CD4-positive, alpha-beta T cell treated with Interleukin-12 subunit alpha and Interleukin-12 subunit beta, for 1 hour (primary cell): ENCODE results near the gene NAA38.
A peak's percentile ranks its signal among the peaks of the same experiment; 100 is the strongest.
"Not testable (repeated sequence)": the region's sequence is repeated elsewhere in the genome, so short reads cannot be mapped to it uniquely, and the experiment has no call there.

Source experiments
- DNase-seq: peaks from one replicate; pipeline ENCODE4 v3.0.0-alpha.2; 2020

NAA38 gene

DNA sequence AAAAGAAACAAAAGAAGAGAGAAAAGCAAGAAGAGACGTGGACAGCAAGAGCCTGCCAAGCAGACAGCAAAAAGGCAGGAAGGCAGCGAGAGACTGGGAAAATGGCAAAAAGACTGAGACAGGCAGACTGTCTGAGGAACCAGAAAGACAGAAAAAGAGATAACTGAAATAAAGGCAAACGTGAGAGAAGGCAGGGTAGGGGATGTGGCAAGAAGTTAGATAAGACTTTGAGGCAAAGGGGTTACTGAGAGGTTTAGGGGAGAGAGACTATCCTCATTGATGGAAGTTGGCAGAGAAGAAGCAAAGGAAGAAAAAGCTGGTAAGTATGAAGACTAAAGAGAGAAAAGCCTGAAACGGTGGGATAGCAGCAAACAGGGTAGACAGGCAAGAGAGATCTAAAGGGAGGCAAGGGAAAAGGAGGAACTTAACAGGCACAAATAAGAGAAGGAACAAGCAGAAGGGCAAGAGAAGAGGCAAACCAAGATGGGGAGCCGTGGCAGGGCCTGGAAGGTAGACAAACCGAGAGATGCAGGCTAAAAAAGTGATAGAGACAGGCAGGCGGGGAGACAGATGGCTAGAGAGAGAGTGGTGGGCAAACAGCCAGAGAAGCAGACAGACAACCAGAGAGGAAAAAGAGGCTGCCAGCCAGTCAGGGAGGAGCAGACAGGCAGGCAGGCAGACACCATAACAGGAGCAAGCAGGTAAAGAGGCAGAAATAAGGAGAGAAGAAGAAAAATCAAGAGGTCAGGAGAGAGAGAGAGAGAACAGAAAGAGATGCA, 24.1 kb upstream of the NAA38 start:
- DNase-seq = no peak

- no peak for DNase-seq
These were observed 22.9 kb upstream of the NAA38 start for GRCh38 chr17:7880076-7880868.

- DNase-seq = no peak
These were observed 20.9 kb upstream of the NAA38 start for GRCh38 chr17:7878234-7878633.

GRCh38 chr17:7875804-7876370, 18.5 kb upstream of the NAA38 start:
- no peak for DNase-seq

- no peak for DNase-seq
These were observed 15.7 kb upstream of the NAA38 start for GRCh38 chr17:7873051-7873450.

- DNase-seq = peak; percentile 35
These were observed 10.5 kb upstream of the NAA38 start for GRCh38 chr17:7867881-7868329.

DNA sequence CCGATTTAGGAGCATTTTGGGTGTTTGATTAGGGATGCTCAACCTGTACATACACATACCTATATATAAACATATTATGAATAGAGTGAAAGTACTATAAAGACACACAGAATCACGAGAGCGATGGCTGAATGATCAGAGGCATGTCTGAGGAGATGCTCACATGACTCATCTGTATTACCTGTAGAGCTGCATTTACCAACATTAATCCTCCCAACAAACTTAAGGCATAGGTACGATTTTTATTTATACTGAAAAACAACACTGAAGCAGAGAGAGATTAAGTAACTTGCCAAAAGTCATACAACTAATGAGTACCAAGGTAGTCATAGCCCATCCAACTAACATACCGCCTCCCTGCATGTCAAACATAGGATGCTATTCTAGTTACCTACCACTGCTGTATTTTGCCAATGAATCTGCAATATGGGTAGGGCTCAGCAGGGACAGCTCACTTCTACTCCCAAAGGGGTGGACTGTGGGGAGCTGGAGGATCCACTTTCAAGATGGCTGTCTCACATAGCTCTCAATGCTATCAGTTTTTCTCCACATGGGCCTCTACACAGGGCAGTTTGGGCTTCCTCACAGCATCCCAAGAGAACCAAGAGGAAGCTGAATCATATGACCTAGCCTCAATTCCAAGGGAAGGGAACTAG, 7.8 kb upstream of the NAA38 start:
- DNase-seq = no peak

DNA sequence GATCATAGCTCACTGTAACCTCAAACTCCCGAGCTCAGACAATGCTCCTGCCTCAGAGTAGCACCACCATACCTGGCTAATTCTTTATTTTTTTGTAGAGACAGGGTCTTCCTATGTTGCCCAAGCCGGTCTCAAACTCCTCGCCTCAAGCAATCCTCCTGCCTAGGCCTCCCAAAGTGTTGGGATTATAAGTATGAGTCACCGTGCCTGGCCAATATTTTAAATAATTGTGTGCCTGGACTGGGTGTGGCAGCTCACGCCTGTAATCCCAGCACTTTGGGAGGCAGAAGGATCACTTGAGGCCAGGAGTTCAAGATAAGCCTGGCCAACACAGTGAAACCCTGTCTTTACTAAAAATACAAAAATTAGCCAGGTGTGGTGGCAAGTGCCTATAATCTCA, 7.0 kb upstream of the NAA38 start:
- not testable (repeated sequence) for DNase-seq

- peak; percentile 67 for DNase-seq
These were observed 5.5 kb upstream of the NAA38 start for GRCh38 chr17:7862692-7863437.

GRCh38 chr17:7859028-7859427, 1.7 kb upstream of the NAA38 start:
- DNase-seq = no peak

- DNase-seq = peak; percentile 56
These were observed 1.1 kb upstream of the NAA38 start for GRCh38 chr17:7858522-7858810.

- peak; percentile 94 for DNase-seq
These were observed 558 bp upstream of the NAA38 start, which contains the start of gene CYB5D1 for GRCh38 chr17:7857713-7858521. CYB5D1 (plus strand) TSS chr17:7858003; CDS start chr17:7858135, 132 bp downstream.

DNA sequence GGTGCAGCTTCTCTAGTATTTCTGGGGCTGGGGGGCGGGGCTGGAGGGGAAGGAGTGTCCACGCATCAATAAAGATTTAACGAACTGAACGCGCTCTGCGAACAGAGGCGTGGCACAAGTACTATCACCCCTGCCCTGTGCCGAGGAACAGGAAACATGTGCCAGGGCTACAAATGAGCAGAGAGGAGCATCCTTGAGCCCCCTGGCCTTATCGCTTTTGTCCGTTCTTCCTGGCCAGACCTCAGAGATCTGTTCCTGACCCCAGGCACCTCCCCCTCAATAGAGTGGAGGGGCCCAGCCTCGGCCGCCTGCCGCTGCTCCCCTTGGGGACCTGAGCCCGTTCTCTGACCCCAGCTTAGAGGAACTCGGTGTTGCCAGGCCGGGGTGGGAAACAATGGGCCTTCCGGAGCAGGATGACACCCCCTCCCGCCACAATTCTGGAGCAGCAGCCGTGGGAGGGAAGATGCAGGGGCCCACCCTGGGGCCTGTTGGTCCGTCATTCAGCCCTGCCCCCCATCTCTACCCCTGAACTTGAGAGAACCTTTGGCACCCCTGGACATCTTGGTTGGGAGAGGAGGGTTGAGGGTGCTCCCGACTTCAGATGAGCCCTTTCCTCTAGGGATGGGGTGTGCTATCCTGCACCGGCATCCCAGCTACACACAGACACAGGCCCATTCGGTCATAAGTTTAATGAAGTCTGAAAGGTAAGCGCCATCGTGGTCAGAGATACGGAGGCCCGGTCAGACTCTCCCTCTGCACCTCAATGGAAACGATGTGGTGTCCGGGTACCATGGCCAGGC, 1.1 kb downstream of the NAA38 start:
- peak; percentile 57 for DNase-seq

DNA sequence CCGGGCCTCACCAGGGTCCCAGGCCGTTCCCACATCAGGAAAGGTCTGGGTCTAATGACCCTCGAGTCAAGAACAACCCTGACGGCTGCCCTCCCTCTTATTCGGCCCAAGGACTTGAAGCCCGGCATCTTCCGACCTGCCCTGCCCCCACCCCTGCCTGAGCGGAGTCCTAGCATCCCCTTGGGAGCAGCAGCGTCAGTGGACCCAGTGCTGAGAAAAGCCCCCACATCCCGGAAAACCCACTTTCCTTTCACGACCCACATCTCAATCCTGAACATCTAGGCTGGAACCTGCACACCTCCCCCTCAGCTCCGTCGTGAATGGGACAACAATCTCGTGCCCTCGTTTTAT, 1.7 kb downstream of the NAA38 start:
- DNase-seq = no peak

GRCh38 chr17:7854851-7855659, 2.3 kb downstream of the NAA38 start, which contains the start of gene TMEM88:
TMEM88 (plus strand) TSS chr17:7855066; CDS start chr17:7855075, 9 bp downstream.
- peak; percentile 53 for DNase-seq

DNA sequence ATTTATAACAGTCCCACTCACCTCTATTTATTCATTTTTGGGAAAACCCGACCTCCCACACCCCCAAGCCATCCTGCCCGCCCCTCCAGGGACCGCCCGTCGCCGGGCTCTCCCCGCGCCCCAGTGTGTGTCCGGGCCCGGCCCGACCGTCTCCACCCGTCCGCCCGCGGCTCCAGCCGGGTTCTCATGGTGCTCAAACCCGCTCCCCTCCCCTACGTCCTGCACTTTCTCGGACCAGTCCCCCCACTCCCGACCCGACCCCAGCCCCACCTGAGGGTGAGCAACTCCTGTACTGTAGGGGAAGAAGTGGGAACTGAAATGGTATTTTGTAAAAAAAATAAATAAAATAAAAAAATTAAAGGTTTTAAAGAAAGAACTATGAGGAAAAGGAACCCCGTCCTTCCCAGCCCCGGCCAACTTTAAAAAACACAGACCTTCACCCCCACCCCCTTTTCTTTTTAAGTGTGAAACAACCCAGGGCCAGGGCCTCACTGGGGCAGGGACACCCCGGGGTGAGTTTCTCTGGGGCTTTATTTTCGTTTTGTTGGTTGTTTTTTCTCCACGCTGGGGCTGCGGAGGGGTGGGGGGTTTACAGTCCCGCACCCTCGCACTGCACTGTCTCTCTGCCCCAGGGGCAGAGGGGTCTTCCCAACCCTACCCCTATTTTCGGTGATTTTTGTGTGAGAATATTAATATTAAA, 3.1 kb downstream of the NAA38 start:
- DNase-seq = no peak

- no peak for DNase-seq
These were observed 3.7 kb downstream of the NAA38 start for GRCh38 chr17:7853691-7854038.

GRCh38 chr17:7852919-7853690, 4.3 kb downstream of the NAA38 start:
- peak; percentile 41 for DNase-seq

DNA sequence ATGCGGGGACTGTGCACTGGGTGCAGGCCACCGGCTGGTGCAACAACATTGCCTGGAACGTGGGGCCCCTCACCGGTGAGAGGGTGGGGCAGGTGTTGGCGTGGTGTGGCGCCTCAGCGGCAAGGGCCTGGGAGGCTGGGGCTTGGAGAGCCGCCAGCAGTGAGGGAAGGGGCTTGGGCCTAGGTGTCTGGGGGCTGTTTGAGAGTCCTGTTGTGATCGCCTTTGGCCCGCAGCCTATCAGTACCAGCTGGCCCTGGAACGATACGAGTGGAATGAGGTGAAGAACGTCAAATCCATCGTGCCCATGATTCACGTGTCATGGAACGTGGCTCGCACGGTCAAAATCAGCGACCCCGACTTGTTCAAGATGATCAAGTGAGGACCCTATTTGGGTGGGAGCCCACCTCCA, 5.1 kb downstream of the NAA38 start:
- no peak for DNase-seq
